CD14-positive monocyte (primary cell): ENCODE results near the gene SCAF11. TPM values are rescaled to one million over a fixed set of nuclear protein-coding genes. Genes with fewer than 3 reads are reported as not detected.
A peak's percentile ranks its signal among the peaks of the same experiment; 100 is the strongest.

Source experiments
- DNase-seq, 3 donors: peaks; one replicate each; pipeline ENCODE4 v3.0.0-alpha.2; 2011 to 2022
- H2AFZ ChIP-seq: 2 replicates; pipeline ENCODE4 v1.6.0; 2012; ENCODE audit warnings: mild to moderate bottlenecking, low read depth, low read length, inconsistent platforms; ENCODE audit not compliant: insufficient read depth, poor library complexity, severe bottlenecking
- H3K27ac ChIP-seq, 2 donors: 1 replicate in 1 of 2; 2 replicates in 1 of 2; pipeline ENCODE4 v1.5.1; 2012 to 2013; ENCODE audit warnings: low read length in 2 of 2, control low read depth in 1 of 2, inconsistent platforms in 1 of 2, low read depth in 1 of 2, mild to moderate bottlenecking in 1 of 2
- H3K27me3 ChIP-seq, 2 donors: one replicate each; pipeline versions ENCODE4 v1.6.0 to v1.6.1; 2011 to 2013; ENCODE audit warnings: low read length in 2 of 2; ENCODE audit not compliant: control insufficient read depth in 2 of 2, insufficient read depth in 2 of 2
- H3K36me3 ChIP-seq, 2 donors: replicated peaks in 1 of 2; 1 replicate in 1 of 2; 2 replicates in 1 of 2; pipeline versions ENCODE4 v1.5.1 to v1.6.1; 2012 to 2013; ENCODE audit warnings: low read length in 2 of 2, control low read depth in 1 of 2, inconsistent platforms in 1 of 2, mild to moderate bottlenecking in 1 of 2; ENCODE audit not compliant: insufficient read depth in 2 of 2, control insufficient read depth in 1 of 2
- H3K4me1 ChIP-seq, 2 donors: 1 replicate in 1 of 2; 2 replicates in 1 of 2; pipeline versions ENCODE4 v1.5.1 to v1.6.1; 2012 to 2013; ENCODE audit warnings: low read length in 2 of 2, control low read depth in 1 of 2, inconsistent platforms in 1 of 2, mild to moderate bottlenecking in 1 of 2, moderate library complexity in 1 of 2; ENCODE audit not compliant: insufficient read depth in 2 of 2, control insufficient read depth in 1 of 2
- H3K4me2 ChIP-seq: replicated peaks from 2 replicates; pipeline ENCODE3; 2012; ENCODE audit warnings: low read length, moderate library complexity, mild to moderate bottlenecking; ENCODE audit not compliant: poor library complexity, severe bottlenecking; ENCODE audit errors: extremely low read depth
- H3K4me3 ChIP-seq, 3 experiments: fragments of 200-600 bp in 1 of 3; sonication (generic) in 1 of 3; replicated peaks in 1 of 3; 1 replicate in 2 of 3; 2 replicates in 1 of 3; pipeline ENCODE4 v1.5.1; 2011 to 2013; ENCODE audit warnings: low read length in 3 of 3, mild to moderate bottlenecking in 3 of 3, control low read depth in 2 of 3, low read depth in 2 of 3, inconsistent platforms in 1 of 3, moderate library complexity in 1 of 3
- H3K79me2 ChIP-seq: 2 replicates; pipeline ENCODE4 v1.6.0; 2012; ENCODE audit warnings: mild to moderate bottlenecking, control low read depth, inconsistent platforms, low read length, moderate library complexity; ENCODE audit not compliant: insufficient read depth
- H3K9ac ChIP-seq: 2 replicates; pipeline ENCODE4 v1.6.0; 2017; ENCODE audit warnings: low read length, mild to moderate bottlenecking; ENCODE audit not compliant: insufficient read depth, poor library complexity, severe bottlenecking
- H3K9me3 ChIP-seq, 2 donors: replicated peaks in 1 of 2; 1 replicate in 1 of 2; 2 replicates in 1 of 2; pipeline versions ENCODE4 v1.5.1 to v1.6.1; 2012 to 2013; ENCODE audit warnings: low read length in 2 of 2, control low read depth in 1 of 2; ENCODE audit not compliant: control insufficient read depth in 1 of 2, insufficient read depth in 1 of 2
- H4K20me1 ChIP-seq: 2 replicates; pipeline ENCODE4 v1.6.0; 2012; ENCODE audit warnings: mild to moderate bottlenecking, low read length, control low read depth, moderate library complexity; ENCODE audit not compliant: insufficient read depth
- H3K27ac Mint-ChIP-seq, 7 donors: one replicate each; pipeline ENCODE4 v1.8.0; 2020; ENCODE audit warnings: mild to moderate bottlenecking in 7 of 7, mixed read lengths in 7 of 7, moderate library complexity in 6 of 7, inconsistent platforms in 2 of 7
- H3K27me3 Mint-ChIP-seq, 3 donors: one replicate each; pipeline ENCODE4 v1.8.0; 2021 to 2022; ENCODE audit warnings: low read depth in 3 of 3, mild to moderate bottlenecking in 3 of 3, mixed read lengths in 3 of 3, moderate library complexity in 3 of 3, inconsistent platforms in 1 of 3
- H3K36me3 Mint-ChIP-seq, 2 donors: one replicate each; pipeline ENCODE4 v1.8.0; 2020; ENCODE audit warnings: mixed read lengths in 2 of 2, inconsistent platforms in 1 of 2, mild to moderate bottlenecking in 1 of 2
- H3K4me1 Mint-ChIP-seq: one replicate; pipeline ENCODE4 v1.8.0; 2020; ENCODE audit warnings: mild to moderate bottlenecking, mixed read lengths
- H3K4me3 Mint-ChIP-seq, 2 donors: one replicate each; pipeline ENCODE4 v1.8.0; 2020; ENCODE audit warnings: mild to moderate bottlenecking in 2 of 2, mixed read lengths in 2 of 2, moderate library complexity in 1 of 2
- H3K9me3 Mint-ChIP-seq, 7 donors: one replicate each; pipeline ENCODE4 v1.8.0; 2020 to 2022; ENCODE audit warnings: mixed read lengths in 7 of 7, mild to moderate bottlenecking in 6 of 7, moderate library complexity in 6 of 7, inconsistent platforms in 2 of 7
- WGBS: methylation state at CpG from one replicate; pipeline ENCODE4 v1.1.5; 2013; ENCODE audit warnings: missing lambda C conversion rate; ENCODE audit not compliant: insufficient coverage; 5-methylcytosine and 5-hydroxymethylcytosine counted together
- intact Hi-C, 2 donors: fragments of 100-400 bp; cut with micrococcal nuclease; formaldehyde crosslinking; loops; one replicate each; pipeline versions ENCODE4 v1.15.0 to v1.15.1; 2023
- polyA plus RNA-seq, 3 donors: library from polyadenylated mRNA; depleted of rRNA in 1 of 3; unstranded in 2 of 3; stranded (reverse) in 1 of 3; fragments of 300-500 nt in 2 of 3; fragments of >200 nt in 1 of 3; fragmentation: Illumina TruSeq in 2 of 3; gene quantifications; 1 replicate in 2 of 3; 2 replicates in 1 of 3; pipeline ENCODE4 v1.2.3, GENCODE V29; 2012 to 2021
- TF ChIP-seq, protein P1 (sequence below): fragments of 200-600 bp; IDR thresholded peaks from one replicate; pipeline ENCODE4 v1.8.0; 2022; ENCODE audit warnings: antibody characterized with exemption, mild to moderate bottlenecking

The SCAF11 gene
- polyA plus RNA-seq, 3 donors = 32.6 to 73.4 (median 56.1) TPM

DNA sequence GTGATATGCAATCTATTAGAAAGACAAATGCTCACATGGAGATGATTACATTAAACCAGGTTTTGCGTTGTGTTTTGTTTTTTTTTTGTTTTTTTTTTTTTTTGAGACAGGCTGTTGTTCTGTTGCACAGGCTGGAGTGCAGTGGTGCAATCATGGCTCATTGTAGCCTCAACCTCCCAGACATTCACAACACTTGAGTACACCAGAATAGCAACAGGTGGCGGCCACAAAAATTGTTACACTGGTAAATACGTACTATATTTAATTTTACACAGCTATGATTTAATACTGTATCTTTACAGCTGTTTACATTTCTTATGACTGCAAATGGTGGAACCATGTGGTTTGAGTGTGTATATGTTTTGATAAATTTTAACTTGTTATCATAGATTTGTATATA is 60.0 kb downstream of the SCAF11 start:
- Histone ChIP-seq H3K9ac (no peak overlapping the region), H3K79me2 (no peaks in the 10 kb centered on the region), H3K36me3 (peaks cover 81 to 100% of the 10 kb centered on the region in 2 donors), H3K9me3 (no peaks in the 10 kb centered on the region), H3K27ac (no peak overlapping the region), H3K27me3 (no peaks in the 10 kb centered on the region), H2AFZ (no peak overlapping the region), H3K4me2 (no peak overlapping the region), H3K4me1 (no peaks in the 10 kb centered on the region), H3K4me3 (no peak overlapping the region), H4K20me1 (peaks cover under 1% of the 10 kb centered on the region)
- H3K4me1 Mint-ChIP-seq = no peaks in the 10 kb centered on the region
- no peak overlapping the region for H3K27ac Mint-ChIP-seq
- WGBS = no CpG with 5 or more reads among the region's 3 CpGs
- H3K4me3 Mint-ChIP-seq = no peak overlapping the region
- TF ChIP-seq, protein P1, sequence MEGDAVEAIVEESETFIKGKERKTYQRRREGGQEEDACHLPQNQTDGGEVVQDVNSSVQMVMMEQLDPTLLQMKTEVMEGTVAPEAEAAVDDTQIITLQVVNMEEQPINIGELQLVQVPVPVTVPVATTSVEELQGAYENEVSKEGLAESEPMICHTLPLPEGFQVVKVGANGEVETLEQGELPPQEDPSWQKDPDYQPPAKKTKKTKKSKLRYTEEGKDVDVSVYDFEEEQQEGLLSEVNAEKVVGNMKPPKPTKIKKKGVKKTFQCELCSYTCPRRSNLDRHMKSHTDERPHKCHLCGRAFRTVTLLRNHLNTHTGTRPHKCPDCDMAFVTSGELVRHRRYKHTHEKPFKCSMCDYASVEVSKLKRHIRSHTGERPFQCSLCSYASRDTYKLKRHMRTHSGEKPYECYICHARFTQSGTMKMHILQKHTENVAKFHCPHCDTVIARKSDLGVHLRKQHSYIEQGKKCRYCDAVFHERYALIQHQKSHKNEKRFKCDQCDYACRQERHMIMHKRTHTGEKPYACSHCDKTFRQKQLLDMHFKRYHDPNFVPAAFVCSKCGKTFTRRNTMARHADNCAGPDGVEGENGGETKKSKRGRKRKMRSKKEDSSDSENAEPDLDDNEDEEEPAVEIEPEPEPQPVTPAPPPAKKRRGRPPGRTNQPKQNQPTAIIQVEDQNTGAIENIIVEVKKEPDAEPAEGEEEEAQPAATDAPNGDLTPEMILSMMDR = no peak
- H3K36me3 Mint-ChIP-seq = peaks cover 68 to 76% of the 10 kb centered on the region in 2 donors
- no peaks in the 10 kb centered on the region for H3K27me3 Mint-ChIP-seq
- no peaks in the 10 kb centered on the region for H3K9me3 Mint-ChIP-seq
- intact Hi-C loops = no loop called here
- no peak for DNase-seq

DNA sequence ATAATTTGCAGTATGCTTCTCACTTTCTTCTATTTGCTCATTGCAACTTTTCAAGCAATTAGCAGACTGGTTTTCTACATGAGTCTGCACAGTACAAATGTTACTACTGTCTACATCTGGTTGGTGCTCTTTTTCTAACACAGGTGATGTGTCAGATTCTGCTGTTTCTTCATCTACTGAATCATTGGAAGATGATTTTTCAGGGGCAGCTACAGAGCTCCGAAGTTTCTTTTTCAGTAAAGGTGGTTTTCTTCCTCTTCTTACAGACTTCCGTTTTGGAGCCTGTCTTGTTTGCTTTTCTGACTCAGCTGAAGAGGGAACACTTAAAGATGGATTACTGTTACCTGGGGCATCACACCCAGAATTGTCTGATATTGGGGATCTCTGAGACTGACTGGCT is 62.1 kb downstream of the SCAF11 start:
- peaks cover 18% of the 10 kb centered on the region for H4K20me1 ChIP-seq
- H3K4me1 Mint-ChIP-seq = no peaks in the 10 kb centered on the region
- TF ChIP-seq, protein P1 = no peak
- no peak overlapping the region for H3K4me3 Mint-ChIP-seq
- no peak overlapping the region for H2AFZ ChIP-seq
- H3K36me3 ChIP-seq = peaks cover 91 to 99% of the 10 kb centered on the region in 2 donors
- H3K27ac Mint-ChIP-seq = no peak overlapping the region
- no peaks in the 10 kb centered on the region for H3K9me3 ChIP-seq
- H3K9ac ChIP-seq = no peak overlapping the region
- no peaks in the 10 kb centered on the region for H3K27me3 ChIP-seq
- intact Hi-C loops = no loop called here
- H3K4me3 ChIP-seq = no peak overlapping the region
- peaks cover 70 to 85% of the 10 kb centered on the region in 2 donors for H3K36me3 Mint-ChIP-seq
- no peaks in the 10 kb centered on the region for H3K27me3 Mint-ChIP-seq
- H3K4me1 ChIP-seq = no peaks in the 10 kb centered on the region
- H3K27ac ChIP-seq = peak overlapping the region in 1 of 2 donors; percentile 1
- DNase-seq = no peak
- H3K79me2 ChIP-seq = no peaks in the 10 kb centered on the region
- no peak overlapping the region for H3K4me2 ChIP-seq
- no peaks in the 10 kb centered on the region for H3K9me3 Mint-ChIP-seq
- WGBS = no CpG with 5 or more reads among the region's 2 CpGs
